OCI-LY7 (cell line): ENCODE results near the gene MFSD8. TPM values are rescaled to one million over a fixed set of nuclear protein-coding genes. Genes with fewer than 3 reads are reported as not detected.

Experiments used
- BruUV-seq: library from RNA; stranded (reverse); fragments of 400-500 nt; replicated peaks from 2 replicates; lab custom pipeline; 2021; lab: Mats Ljungman, UMichigan
- CTCF ChIA-PET: fragments of 300-600 bp; sonication (Branson Sonifier 250); formaldehyde crosslinking; loops from one replicate; lab custom pipeline; 2022; ENCODE audit warnings: antibody characterized with exemption; ENCODE audit not compliant: unreplicated experiment; lab: Charles Lee
- POLR2A ChIA-PET: fragments of 300-600 bp; sonication (Branson Sonifier 250); formaldehyde crosslinking; loops from one replicate; lab custom pipeline; 2022; ENCODE audit warnings: antibody characterized with exemption; lab: Charles Lee
- DNase-seq: peaks from one replicate; pipeline ENCODE4 v3.0.0-alpha.2; 2015; ENCODE audit warnings: low spot score
- H2AFZ ChIP-seq: fragments of 200-600 bp; sonication (generic), shearing (Covaris generic); 2 replicates; pipeline ENCODE4 v1.6.1; 2014; ENCODE audit warnings: mild to moderate bottlenecking, antibody characterized with exemption, low read length, moderate library complexity
- H3K27ac ChIP-seq: fragments of 200-600 bp; sonication (generic); 2 replicates; pipeline ENCODE4 v1.5.1; 2014; ENCODE audit warnings: mixed run types, low read depth, mild to moderate bottlenecking, moderate library complexity, low read length, inconsistent platforms; ENCODE audit not compliant: poor library complexity, severe bottlenecking
- H3K36me3 ChIP-seq: fragments of 200-600 bp; sonication (generic); 2 replicates; pipeline ENCODE4 v1.6.1; 2014; ENCODE audit warnings: mild to moderate bottlenecking, antibody characterized with exemption, low read length, moderate library complexity, mixed read lengths; ENCODE audit not compliant: insufficient read depth
- H3K4me1 ChIP-seq: fragments of 200-600 bp; sonication (generic); 2 replicates; pipeline ENCODE4 v1.5.1; 2014; ENCODE audit warnings: mild to moderate bottlenecking, low read length; ENCODE audit not compliant: insufficient read depth, poor library complexity, severe bottlenecking
- H3K4me2 ChIP-seq: fragments of 200-600 bp; sonication (generic); 2 replicates; pipeline ENCODE4 v1.6.1; 2014; ENCODE audit warnings: mild to moderate bottlenecking, low read length
- H3K4me3 ChIP-seq: fragments of 200-600 bp; sonication (generic); 2 replicates; pipeline ENCODE4 v1.5.1; 2014; ENCODE audit warnings: mild to moderate bottlenecking, low read depth, low read length; ENCODE audit not compliant: poor library complexity, severe bottlenecking
- H3K79me2 ChIP-seq: fragments of 200-600 bp; sonication (generic); 2 replicates; pipeline ENCODE4 v1.6.1; 2016; ENCODE audit warnings: low read depth, mild to moderate bottlenecking, low read length, moderate library complexity, mixed read lengths; ENCODE audit not compliant: insufficient read depth
- H3K9me2 ChIP-seq: fragments of 200-600 bp; sonication (generic); 2 replicates; pipeline ENCODE4 v1.6.1; 2016; ENCODE audit warnings: mild to moderate bottlenecking, low read length, mixed read lengths; ENCODE audit not compliant: insufficient read depth
- H3K9me3 ChIP-seq: fragments of 200-600 bp; sonication (generic); 2 replicates; pipeline ENCODE4 v1.6.1; 2014; ENCODE audit warnings: mild to moderate bottlenecking, mixed run types, low read length, mixed read lengths
- H4K20me1 ChIP-seq: fragments of 200-600 bp; sonication (generic); 2 replicates; pipeline ENCODE4 v1.6.1; 2014; ENCODE audit warnings: mild to moderate bottlenecking, antibody characterized with exemption, low read length, moderate library complexity, mixed read lengths; ENCODE audit not compliant: insufficient read depth
- CTCF ChIP-seq: fragments of 200-600 bp; sonication (generic); conservative IDR thresholded peaks from 2 replicates; pipeline ENCODE4 v1.5.1; 2014; ENCODE audit warnings: mild to moderate bottlenecking, antibody characterized with exemption, low read length, moderate library complexity, mixed read lengths
- EZH2phosphoT487 ChIP-seq: fragments of 200-600 bp; sonication (generic); IDR thresholded peaks from 2 replicates; pipeline ENCODE4 v1.6.1; 2018; ENCODE audit warnings: low read depth, borderline replicate concordance, mild to moderate bottlenecking, mixed run types, antibody characterized with exemption, low read length, moderate library complexity, mixed read lengths
- intact Hi-C: fragments of 100-400 bp; cut with micrococcal nuclease; formaldehyde crosslinking; loops from one replicate; pipeline ENCODE4 v1.10.0; 2022; ENCODE audit not compliant: unreplicated experiment
- total RNA-seq, 2 experiments: library from RNA; depleted of rRNA in 1 of 2; stranded (reverse); fragments of >200 nt in 1 of 2; shearing (Covaris generic) in 1 of 2; gene quantifications; 2 replicates each; pipeline ENCODE4 v1.2.3, GENCODE V29; 2014 to 2022

MFSD8 gene
- total RNA-seq, 2 experiments from 2014 or later, result 15.9 to 19.8 TPM

GRCh38 chr4:127995776-127996175, 30.8 kb upstream of the MFSD8 start:
- intact Hi-C loops, result no loop called here
- no peaks in the 10 kb centered on the region for H4K20me1 ChIP-seq
- ChIA-PET CTCF (no interaction called here), POLR2A (no interaction called here)
- TF ChIP-seq CTCF (no peak), EZH2phosphoT487 (no peak)
- peaks cover 22% of the 10 kb centered on the region; the same call in 1 of the 2 replicates for H3K36me3 ChIP-seq
- peaks cover 5% of the 10 kb centered on the region for H3K4me1 ChIP-seq
- no peak overlapping the region for H2AFZ ChIP-seq
- H3K4me2 ChIP-seq, result no peak overlapping the region
- no peaks in the 10 kb centered on the region for H3K79me2 ChIP-seq
- BruUV-seq, result no TSS peak
- no peaks in the 10 kb centered on the region for H3K9me2 ChIP-seq
- no peak overlapping the region for H3K27ac ChIP-seq
- DNase-seq, result no peak
- H3K9me3 ChIP-seq, result peaks cover 7% of the 10 kb centered on the region
- no peak overlapping the region for H3K4me3 ChIP-seq

DNA sequence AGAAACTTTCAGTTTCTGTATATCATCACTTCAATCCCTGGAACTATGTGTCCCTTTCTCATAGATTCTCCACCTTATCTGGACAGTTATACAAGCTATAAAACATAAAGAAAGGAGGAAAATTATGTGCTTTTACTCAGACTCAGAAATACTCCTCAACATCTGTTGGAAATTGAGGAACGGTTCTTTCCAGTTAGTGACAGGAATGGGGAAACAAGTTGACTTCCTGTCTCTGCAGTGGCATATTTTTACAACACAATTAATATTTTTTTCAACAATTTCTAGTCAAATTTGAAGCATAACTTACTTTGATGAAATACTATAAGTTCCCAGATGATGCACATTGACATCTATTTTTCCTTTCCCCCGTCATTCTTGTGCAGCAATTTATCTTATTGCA, 28.2 kb upstream of the MFSD8 start:
- ChIA-PET POLR2A (interaction anchor here (0.6 to 1.3 kb wide), 2 partner anchors 11 to 107 kb away, joined by 3 read pairs; no protein-coding TSS in a partner anchor), CTCF (no interaction called here)
- DNase-seq, result no peak
- H4K20me1 ChIP-seq, result no peaks in the 10 kb centered on the region
- no peaks in the 10 kb centered on the region for H3K9me2 ChIP-seq
- BruUV-seq, result no TSS peak
- no peaks in the 10 kb centered on the region for H3K79me2 ChIP-seq
- intact Hi-C loops, result no loop called here
- peaks cover 5% of the 10 kb centered on the region for H3K4me1 ChIP-seq
- H3K4me3 ChIP-seq, result no peak overlapping the region
- TF ChIP-seq EZH2phosphoT487 (no peak), CTCF (no peak)
- H2AFZ ChIP-seq, result no peak overlapping the region
- no peak overlapping the region for H3K4me2 ChIP-seq
- peaks cover 7% of the 10 kb centered on the region; the same call in 1 of the 2 replicates for H3K9me3 ChIP-seq
- H3K36me3 ChIP-seq, result 0 out of 2 replicates have a peak, but pooled peaks cover 14% of the 10 kb centered on the region
- H3K27ac ChIP-seq, result no peak overlapping the region

GRCh38 chr4:127988638-127989037, 23.7 kb upstream of the MFSD8 start:
- DNase-seq, result no peak
- no TSS peak for BruUV-seq

More at GRCh38 chr4:127988638-127989037, 23.7 kb upstream of the MFSD8 start:
- POLR2A ChIA-PET, result interaction anchor here (1.1 kb wide), 1 partner anchor 9 kb away, joined by 4 read pairs; no protein-coding TSS in a partner anchor
- Histone ChIP-seq H3K4me2 (no peak overlapping the region), H2AFZ (no peak overlapping the region), H3K4me3 (no peak overlapping the region), H3K36me3 (peaks cover 4% of the 10 kb centered on the region; the same call in 1 of the 2 replicates), H3K9me3 (no peaks in the 10 kb centered on the region), H3K4me1 (no peaks in the 10 kb centered on the region), H3K9me2 (no peaks in the 10 kb centered on the region), H3K27ac (no peak overlapping the region), H4K20me1 (no peaks in the 10 kb centered on the region), H3K79me2 (no peaks in the 10 kb centered on the region)
- CTCF ChIA-PET, result no interaction called here
- TF ChIP-seq EZH2phosphoT487 (no peak), CTCF (no peak)
- intact Hi-C loops, result no loop called here
